Activated CD8-positive, alpha-beta memory T cell treated with anti-CD3 and anti-CD28 coated beads for 4 hours (primary cell): ENCODE data around the gene CA5A.
"Not testable (repeated sequence)": the region's sequence is repeated elsewhere in the genome, so short reads cannot be mapped to it uniquely, and the experiment has no call there.

Experiments used
- DNase-seq, 2 donors: peaks; one replicate each; pipeline ENCODE4 v3.0.0-alpha.2; 2020; ENCODE audit warnings: low read depth in 2 of 2

CA5A gene

DNA sequence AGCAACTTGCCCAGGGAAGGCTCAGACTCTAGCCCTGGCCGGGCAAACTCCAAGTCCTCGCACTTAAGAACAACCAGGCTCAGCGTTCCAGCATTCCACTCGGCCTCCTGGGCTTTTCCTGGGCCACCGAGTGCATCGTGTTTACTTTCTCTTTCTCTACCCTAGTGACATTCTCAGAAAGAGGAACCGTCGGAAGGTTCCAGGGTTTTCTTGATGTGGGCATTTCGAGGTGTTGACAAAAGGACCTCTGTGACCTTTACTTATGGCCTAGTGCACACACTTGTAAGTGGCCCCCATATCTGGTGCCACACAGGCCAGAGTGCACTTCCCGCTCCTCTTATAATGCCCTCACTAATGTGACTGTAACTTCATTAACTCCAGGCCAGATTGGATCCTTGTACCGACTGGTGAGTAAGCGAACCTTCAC, 11.8 kb upstream of the CA5A start:
- no peak for DNase-seq

DNA sequence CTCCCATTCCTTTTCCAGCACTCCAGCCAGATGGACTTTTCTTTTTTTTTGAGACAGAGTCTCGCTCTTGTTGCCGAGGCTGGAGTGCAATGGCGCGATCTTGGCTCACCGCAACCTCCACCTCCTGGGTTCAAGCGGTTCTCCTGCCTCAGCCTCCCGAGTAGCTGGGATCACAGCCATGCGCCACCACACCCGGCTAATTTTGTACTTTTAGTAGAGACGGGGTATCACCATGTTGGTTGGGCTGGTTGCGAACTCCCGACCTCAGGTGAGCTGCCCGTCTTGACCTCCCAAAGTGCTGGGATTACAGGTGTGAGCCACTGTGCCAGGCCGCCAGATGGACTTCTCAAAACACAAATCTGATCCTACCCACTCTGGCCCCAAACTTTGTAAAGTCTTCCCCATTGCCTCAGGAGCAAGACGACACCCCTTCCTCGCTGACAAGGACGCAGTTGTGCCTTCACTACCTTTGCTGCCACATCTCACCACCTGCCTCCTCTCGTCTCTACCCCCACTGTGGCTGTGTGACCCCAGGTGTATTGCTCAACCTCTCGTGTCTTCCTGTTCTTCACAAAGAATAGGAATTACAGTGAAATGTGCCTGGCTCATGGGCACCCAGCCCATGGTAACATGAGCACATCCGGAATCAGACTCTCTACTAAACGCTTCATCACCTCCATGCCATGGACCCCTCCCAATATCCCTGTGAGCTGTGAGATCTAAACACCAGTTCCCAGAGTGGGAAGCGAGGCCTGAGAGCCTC, 11.2 kb upstream of the CA5A start:
- DNase-seq = no peak

DNA sequence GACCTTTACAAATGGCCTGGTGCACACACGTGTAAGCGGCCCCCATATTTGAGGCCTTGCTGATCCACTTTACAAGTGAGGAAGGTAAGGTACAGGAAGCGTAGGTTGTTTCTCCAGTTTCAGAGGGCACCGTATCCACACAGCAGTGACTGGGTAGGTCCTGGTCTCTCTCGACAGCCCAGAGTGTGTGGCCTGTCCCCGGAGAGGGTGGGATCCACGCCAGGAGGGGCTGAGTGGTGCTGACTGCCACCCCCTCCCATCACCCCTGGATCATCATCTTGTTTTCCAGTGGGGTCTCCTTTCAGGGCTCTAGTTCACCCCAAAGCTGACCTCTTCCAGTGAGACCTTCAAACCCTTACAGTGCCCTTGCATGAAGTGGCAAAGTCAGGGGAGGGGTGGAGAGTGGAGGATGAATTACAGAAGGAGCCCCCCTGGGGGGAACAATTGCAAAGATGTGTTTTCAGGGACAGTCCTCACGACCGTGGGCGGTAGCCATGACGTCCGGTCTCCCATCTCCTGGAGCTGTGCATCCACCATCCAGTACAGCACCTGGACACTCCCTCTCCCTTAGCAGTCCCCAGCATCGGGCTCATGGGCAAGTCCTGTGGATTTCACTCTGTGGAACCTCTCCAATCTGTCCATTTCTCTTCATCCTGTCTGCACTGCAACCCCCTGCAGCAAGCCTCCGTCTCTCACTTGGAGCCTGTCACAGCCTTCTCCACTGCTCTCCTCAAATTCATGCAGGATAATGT, 10.4 kb upstream of the CA5A start:
- no peak for DNase-seq

DNA sequence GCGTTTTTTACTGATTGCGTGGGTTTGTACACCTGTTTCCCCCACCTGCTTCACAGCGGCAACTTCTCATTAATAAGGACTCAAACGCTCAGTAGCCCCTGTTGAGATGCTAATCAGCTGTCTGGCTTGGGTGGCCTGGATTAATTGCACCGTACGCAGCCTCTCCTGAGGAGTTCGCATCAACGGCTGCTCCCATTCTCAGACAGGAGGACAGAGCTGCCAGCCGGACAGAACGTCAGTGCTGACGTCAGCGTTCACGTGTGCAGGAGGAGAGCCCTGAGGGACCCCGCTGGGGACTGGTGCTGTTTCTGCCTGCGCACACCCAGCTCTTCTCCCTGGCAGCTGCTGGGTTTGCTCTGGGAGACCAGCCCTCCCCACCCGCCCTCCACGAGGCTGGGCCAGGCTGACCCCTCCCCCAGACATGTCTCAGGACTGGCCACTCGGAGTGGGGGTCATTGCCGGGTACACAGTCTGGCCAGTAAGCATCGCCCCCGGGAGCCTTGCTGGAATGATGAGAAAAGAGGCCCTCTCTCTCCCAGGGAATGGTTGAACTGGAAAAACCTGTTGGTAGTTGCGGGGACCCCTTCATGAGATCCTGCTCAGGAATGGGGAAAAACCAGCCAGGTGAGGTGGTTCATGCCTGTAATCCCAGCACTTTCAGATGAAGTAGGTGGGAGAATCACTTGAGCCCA, 9.2 kb upstream of the CA5A start:
- no peak for DNase-seq

DNA sequence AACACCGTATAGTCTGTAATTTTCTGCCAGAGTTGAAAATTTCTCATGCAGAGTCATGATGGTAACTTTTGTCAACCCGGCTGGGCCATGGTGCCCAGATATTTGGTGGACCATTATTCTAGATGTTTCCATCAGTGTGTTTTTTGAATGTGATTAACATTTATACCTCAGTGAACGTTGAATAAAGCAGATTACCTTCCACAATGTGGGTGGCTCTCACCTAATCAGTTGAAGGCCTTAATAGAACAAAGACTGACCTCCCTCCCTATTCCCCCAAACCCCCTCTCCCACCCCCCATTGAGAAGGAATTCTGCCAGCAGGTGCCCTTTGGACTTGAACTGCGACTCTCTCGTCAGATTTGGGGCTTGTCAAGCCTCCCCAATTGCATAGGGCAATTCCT, 6.4 kb upstream of the CA5A start:
- no peak for DNase-seq

DNA sequence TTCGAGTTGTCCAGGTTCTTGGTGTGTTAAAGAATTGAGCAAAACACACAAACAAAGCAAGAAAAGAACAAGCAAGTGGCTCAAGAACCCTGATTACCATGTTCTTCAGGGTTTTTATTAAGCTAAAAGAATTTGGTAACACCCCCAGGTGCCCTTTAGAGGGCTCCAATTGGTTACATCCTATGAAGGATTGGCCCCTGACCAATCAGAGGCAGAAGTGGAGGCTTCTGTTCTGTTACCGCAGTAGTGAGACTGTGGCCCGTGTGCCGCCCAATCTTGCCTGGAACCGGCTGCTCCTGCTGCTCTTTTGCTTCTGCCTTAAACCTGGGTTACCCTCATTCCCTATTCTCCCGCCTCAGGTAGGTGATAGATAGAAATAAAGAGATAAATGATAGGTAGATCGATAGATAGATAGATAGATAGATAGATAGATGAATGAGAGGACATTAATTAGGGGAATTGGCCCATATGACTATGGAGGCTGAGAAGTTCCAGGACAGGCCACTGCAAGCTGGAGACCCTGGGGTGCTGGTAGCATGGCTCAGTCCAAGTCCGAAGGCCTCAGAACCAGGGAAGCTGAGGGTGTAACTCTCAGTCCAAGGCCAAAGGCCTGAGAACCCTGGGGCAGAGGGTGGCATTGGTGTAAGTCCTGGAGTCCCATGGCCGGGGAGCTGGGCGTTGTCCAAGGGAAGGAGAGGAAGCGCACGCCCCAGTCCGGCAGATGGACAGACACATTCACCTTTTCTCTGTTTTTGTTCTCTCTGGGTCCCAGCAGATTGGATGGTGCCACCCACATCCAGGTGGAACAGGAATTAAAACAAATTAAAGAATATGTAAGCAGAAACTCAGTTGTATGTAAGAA, 3.5 kb upstream of the CA5A start:
- no peak for DNase-seq

DNA sequence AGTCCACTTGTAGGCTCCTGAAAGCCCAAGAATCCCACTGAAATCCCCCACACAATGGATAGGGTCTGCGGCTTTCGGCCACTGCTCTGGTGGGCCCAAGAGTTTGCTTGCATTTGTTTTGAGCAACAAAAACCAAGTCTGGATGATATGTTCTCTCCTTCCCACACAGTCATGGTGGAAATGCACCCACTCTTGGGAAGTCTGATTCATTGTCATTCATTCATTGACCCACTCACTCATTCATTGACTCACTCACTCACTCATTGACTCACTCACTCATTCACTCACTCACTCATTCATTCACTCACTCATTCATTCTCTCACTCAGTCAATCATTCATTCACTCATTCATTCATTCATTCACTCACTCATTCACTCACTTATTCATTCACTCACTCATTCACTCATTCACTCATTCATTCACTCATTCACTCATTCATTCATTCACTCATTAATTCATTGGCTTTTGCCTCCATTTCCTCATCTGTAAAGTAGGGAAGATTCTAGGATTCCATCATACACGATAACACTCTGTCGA, 2.2 kb upstream of the CA5A start:
- DNase-seq = no peak

DNA sequence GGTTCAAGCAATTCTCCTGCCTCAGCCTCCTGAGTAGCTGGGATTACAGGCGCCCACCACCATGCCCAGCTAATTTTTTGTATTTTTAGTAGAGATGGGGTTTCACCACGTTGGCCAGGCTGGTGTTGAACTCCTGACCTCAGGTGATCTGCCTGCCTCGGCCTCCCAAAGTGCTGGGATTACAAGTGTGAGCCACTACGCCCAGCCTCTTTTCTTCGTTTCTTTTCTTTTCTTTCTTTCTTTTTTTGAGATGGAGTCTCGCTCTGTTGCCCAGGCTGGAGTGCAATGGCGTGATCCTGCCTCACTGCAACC, 858 bp upstream of the CA5A start:
- DNase-seq = not testable (repeated sequence)

DNA sequence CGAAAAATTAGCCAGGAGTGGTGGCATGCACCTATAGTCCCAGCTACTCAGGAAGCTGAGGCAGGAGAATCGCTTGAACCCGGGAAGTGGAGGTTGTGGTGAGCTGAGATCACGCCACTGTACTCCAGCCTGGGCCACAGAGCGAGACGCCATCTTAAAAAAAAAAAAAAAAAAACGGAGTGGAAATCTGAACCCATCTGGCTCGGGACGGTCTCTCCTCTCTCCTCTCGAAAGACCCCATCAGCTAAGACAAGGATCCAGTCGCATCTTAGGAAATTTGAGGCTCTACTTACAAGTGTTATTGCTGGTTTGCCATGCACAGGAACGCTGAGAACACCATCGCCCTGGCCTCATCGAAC, 334 bp downstream of the CA5A start:
- DNase-seq = not testable (repeated sequence)

DNA sequence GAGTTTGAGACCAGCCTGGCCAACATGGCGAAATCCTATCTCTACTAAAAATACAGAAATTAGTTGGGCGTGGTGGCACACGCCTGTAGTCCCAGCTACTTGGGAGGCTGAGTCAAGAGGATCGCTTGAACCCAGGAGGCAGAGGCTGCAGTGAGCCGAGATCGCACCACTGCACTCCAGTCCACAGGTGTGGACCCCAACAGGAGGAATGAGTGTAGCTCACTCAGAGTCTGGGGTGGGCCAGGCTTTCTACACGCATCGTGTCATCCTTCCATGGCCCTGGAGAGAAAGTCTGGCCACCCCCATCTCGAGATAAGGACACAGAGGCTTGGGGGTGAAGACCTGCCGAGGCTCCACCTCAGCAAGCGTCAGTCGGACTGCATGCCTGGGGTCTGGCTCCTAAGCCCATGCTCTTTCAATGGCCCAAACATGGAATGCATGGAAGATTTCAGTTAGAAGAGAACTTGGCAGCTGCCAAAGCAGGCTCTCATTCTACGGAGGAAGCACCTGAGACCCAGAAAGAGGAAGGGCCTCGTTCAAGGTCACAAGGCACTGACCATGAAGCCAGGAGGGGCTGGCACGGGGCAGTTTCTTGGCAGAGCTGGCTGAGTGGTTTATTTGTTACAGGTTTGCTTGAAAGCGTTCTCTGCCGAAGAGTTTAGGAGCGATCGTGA, 1.4 kb downstream of the CA5A start:
- DNase-seq = not testable (repeated sequence)

DNA sequence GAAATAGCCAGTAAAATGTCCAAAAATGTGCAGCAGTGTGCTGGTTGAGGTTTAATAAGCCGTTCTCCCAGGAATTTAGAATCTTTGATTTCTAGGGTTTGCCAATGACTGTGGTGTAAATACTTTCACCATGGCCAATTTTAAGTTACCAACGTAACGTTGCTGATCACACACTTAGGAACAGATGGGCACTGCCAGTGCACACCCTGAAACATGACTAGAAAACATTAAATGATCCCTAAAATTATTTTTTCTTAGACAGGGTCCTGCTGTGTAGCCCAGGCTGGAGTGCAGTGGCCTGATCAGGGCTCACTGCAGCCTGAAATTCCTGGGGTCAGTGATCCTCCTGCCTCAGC, 3.2 kb downstream of the CA5A start:
- no peak for DNase-seq

DNA sequence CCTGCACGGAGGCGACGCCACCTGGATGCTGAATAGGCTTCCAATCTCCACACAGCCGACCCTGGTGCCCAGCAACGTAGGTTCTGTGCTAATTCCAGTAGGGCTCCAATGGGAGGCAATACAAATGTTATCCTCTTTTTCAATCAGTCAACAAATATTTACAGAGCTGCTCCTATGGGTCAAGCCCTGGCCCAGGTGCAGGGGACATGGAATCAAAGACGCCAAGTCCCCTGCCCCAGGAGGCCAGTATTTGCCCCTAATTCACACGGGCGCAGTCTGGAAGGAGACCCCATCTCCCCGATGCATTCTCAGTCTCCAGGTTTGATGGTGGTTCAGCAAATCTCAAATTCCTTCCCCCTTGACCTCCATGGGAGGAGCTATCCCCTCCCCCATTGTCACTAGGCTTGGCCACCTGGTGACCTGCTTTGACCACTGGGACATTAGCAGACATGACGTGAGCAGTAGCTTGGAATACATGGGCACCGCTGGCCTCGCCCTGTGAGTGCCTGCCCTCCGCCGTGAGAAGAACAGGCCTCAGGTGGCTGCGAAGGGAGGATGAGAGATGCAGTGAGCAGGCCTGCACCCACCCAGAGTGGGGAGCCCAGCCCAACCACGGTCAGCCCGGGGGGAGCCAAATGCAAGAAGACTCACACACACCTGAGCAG, 3.7 kb downstream of the CA5A start:
- DNase-seq = not testable (repeated sequence)

DNA sequence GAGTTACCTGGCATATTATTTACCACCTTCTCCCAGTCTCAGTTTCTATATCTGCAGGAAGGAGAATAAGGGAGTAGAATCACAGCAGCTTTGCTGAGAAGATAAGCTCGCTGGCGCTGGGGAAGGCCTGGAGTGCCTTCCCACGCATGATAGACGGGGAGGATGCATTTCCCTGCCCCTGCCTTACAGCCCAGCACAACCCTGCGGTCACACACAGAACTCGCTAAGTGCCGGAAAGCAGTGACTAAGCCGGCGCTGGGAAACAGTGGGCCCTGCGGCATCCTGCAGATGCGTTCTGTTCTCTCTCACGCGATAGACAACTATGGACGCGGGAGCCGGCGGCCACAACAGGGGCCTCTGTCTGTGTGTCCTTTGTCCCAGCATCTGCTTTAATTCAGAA, 4.8 kb downstream of the CA5A start:
- DNase-seq = no peak

DNA sequence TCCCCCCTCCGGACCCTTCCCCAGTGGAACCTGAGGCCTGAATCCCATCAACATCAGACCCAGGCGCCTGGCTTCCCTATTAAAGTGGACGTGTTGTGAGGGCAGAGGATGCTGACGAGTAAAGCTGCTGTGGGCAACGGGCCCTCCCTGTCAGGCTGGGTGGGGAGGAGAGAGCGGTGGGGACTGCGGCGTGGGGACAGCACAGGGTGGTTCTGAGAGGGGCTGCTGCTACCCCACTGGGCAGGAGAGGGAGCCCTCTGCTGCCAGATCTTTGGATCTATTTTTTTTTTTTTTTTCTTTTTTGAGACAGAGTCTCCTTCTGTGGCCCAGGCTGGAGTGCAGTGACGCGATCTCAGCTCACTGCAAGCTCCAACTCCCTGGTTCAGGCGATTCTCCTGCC, 5.9 kb downstream of the CA5A start:
- DNase-seq = no peak

DNA sequence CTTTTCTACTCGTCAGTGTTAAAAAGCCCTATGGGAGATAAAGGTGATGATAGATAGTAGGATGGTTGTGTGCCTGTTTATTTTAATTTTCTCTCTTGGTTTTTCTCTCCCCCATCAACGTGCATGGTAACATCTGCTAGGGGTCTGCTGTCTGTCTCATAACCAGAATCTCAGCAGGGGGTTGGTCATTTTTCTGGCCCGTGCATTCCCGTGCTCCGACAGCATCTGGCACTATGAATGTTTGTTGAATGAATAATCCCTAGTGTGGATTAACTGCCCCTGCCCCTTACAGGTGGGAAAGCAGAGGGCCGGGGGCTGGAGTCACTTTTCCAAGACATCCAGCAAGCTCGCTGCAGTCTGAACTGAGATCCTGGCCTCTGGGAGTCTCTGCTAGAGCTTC, 6.3 kb downstream of the CA5A start:
- no peak for DNase-seq

DNA sequence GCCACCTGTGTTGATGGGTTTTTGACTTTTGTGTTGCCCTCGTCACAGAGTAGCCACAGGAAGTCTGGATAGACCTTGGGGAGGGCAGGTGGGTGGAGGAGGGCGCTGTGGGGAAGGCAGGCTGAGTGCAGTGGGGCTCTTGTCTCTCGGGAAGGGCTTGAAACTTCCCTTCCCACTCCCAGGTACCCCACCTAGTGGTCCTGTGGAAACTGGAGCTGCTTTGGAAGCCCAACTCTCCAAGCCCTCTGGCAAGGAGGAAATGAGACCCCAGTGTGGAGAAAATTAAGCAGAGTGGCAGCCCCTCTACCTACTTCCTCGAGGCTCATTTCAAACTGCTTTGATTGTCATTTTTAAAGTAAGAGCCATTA, 9.2 kb downstream of the CA5A start:
- DNase-seq = no peak

DNA sequence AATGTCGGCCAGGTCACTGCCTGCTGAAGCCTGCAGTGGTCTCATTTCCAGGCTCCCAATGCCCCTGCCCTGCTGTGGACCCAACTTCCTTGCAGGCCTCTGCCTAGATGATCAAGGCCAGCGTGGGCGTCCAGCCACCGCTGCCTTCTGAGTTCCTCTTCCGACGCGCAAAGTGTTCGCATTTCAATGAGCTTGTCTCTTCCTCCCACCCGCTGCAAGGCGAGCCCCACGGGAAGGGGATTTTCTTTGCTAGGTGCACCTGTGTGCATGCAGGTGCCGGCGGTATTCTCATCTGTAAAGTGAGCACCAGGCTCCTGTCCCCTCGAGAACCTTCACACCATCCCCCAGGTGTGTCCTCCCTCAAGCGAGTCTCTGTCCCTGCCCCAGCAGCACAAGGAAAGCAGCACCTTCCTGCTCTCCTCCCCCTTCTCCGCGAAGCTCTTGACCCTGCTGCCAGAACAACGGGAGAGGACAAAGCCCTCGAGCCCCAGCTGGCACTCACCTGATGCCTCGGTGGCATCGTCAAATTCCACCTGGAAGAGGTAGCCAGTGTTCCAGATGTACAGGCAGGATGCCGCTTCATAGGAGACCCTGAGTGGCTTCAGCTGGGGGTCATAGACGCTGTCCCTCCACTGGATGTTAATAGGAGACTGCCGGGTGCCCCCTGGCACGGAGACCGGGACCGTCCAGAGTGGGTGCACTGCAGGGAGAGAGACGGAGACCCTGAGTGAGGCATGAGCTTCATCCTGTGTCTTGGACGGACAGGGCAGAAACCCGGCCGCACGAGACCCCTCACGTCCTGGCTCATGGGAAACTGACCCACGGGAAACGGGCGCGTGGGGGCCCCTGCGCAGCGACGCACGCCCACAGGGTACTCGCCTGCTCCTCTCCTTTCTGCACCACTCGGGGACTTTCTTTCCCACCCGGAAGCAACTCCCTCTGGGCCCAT, 9.8 kb downstream of the CA5A start:
- DNase-seq = no peak

DNA sequence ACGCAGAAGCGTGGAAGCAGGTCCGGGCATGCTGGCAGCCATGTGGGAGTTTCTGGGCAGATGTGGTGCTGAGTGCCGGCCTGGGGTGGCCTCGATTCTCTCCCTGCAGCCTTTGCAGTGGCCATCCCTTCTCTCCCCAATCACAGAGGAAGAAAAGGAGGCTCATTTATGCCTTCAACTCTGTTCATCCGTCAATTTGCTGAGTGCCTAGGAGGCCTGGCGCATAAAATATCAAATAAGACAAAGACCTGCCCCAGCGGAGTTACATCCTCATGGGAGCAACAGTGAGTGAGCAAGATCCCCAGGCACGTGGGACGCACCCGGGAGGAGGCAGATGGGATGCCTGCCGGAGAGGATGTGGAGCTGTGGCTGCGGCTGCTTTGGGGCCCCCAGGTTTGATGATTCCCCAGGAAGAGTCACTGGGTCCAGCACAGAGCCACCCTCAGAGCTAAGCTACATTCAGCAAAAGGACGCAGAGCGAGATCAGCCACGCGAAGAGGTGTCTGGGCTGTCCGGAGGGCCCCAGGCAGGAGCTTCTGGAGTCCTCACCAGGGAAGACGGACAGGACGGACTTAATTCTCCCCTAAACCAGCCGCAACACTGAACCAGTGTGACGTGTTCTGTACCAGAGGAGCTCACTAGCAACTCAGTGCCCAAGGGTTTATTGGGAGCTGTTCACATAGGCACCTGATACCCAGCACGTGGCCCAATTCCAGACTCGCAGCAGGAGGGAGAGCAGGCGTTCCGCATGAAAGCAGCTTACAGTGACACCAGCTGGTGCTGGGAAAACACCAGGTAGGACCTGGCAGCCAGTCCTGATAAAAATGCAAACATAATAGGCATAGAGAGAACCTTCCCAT, 11.3 kb downstream of the CA5A start:
- DNase-seq = no peak
